ENCODE data around the gene ADGRL1. TPM values are rescaled to one million over a fixed set of nuclear protein-coding genes. Genes with fewer than 3 reads are reported as not detected.
"Not testable (repeated sequence)": the region's sequence is repeated elsewhere in the genome, so short reads cannot be mapped to it uniquely, and the experiment has no call there.

Gene ADGRL1
- total and polyA plus RNA-seq, 9 of the 15 experiments (the other 6 are each of a cell fraction or from before 2014, with no cell fraction given) = 0.14 to 37.0 (median 8.6) TPM

DNA sequence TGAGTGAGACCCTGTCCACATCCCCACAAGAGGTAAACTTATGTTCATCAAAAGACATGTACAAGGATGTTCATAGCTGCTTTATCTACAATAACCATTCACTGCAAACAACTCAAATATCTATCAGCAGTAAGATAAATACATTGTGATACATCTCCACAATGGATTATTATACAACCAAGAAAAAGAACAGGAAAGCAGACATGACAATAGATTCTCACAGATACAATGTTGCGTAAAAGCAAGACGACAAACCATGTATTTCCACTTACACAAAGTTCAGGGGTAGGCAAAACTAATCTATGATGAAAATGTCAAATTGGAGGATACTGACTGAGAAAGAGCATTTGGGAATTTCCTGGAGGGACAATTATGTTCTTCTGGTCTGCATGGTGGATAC is 46.2 kb upstream of the ADGRL1 start:
- DNase-seq (ENCODE audit: extremely low read depth in 1 of 4, low spot score in 3 of 4); H3K9ac ChIP-seq (ENCODE audit: insufficient read depth in 1 of 2, low read depth in 2 of 2, low read length in 2 of 2); H3K27me3 ChIP-seq (ENCODE audit: control insufficient read depth in 2 of 2, insufficient read depth in 2 of 2, low read length in 2 of 2); BruUV-seq (replicated peaks); H4K20me1 ChIP-seq (replicated peaks; ENCODE audit: control insufficient read depth, insufficient read depth, low read length); POLR2A ChIA-PET; H3K4me3 ChIP-seq; H3K4me2 ChIP-seq (ENCODE audit: insufficient read depth, low read length); H3K36me3 ChIP-seq (ENCODE audit: control insufficient read depth, insufficient read depth, low read length); ATAC-seq; in situ Hi-C loops (cut with MboI); H3K79me2 ChIP-seq (ENCODE audit: control insufficient read depth, insufficient read depth, low read length); H2AFZ ChIP-seq (ENCODE audit: low read depth, low read length); FAIRE-seq; H3K27ac ChIP-seq (ENCODE audit: extremely low read depth, low read depth, low read length); intact Hi-C loops (cut with micrococcal nuclease); CTCF ChIA-PET (ENCODE audit: low intra/inter-chr PET ratio); H3K9me1 ChIP-seq (ENCODE audit: control insufficient read depth, insufficient read depth, low read length); H3K9me3 ChIP-seq (replicated peaks; ENCODE audit: control insufficient read depth, insufficient read depth, low read depth, low read length): not testable (repeated sequence)
- peaks cover 0 to 17% of the 10 kb centered on the region in 2 experiments; a peak in 2 of 5 replicates for H3K4me1 ChIP-seq (replicated peaks in 1 of 2; ENCODE audit: control insufficient read depth in 2 of 2, insufficient read depth in 2 of 2, low read length in 2 of 2)
- WGBS (ENCODE audit: insufficient coverage, low coverage, missing lambda C conversion rate) = 20% methylated on average over 2 of the region's 2 CpGs
- peak; percentile 54 for TF ChIP-seq ZNF146 (CRISPR knock-in tag; IDR thresholded peaks at IDR 0.05; ENCODE audit: unreplicated experiment)

DNA sequence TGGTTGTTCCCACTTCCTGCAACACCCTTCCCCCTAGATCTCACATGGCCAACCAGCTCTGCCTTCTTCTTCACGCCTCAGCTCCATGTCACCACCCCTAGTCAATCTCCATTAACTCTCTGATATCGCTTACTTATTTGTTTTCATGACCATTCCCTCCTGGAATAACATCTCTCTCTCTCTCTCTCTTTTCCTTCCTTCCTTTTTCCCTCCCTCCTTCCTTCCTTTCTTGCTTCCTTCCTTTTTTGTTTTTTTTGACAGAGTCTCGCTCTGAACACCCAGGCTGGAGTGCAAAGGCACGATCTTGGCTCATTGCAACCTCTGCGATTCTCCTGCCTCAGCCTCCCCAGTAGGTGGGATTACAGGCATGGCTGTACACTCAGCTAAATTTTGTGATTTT is 44.9 kb upstream of the ADGRL1 start:
- no peak for ATAC-seq
- H3K4me3 ChIP-seq = no peak overlapping the region
- no peak overlapping the region for H3K4me2 ChIP-seq (ENCODE audit: insufficient read depth, low read length)
- no peaks in the 10 kb centered on the region; a peak in 1 of 5 replicates for H3K27me3 ChIP-seq (ENCODE audit: control insufficient read depth in 2 of 2, insufficient read depth in 2 of 2, low read length in 2 of 2)
- WGBS (ENCODE audit: insufficient coverage, low coverage, missing lambda C conversion rate) = 61% methylated on average over 4 of the region's 5 CpGs
- no peaks in the 10 kb centered on the region for H3K36me3 ChIP-seq (ENCODE audit: control insufficient read depth, insufficient read depth, low read length)
- peak in 1 of 4 experiments; percentile 6 for DNase-seq (ENCODE audit: extremely low read depth in 1 of 4, low spot score in 3 of 4)
- peaks cover 0 to 18% of the 10 kb centered on the region in 2 experiments; a peak in 2 of 5 replicates for H3K4me1 ChIP-seq (replicated peaks in 1 of 2; ENCODE audit: control insufficient read depth in 2 of 2, insufficient read depth in 2 of 2, low read length in 2 of 2)
- H3K79me2 ChIP-seq (ENCODE audit: control insufficient read depth, insufficient read depth, low read length) = no peaks in the 10 kb centered on the region
- no TSS peak for BruUV-seq (replicated peaks)
- no peaks in the 10 kb centered on the region for H3K9me1 ChIP-seq (ENCODE audit: control insufficient read depth, insufficient read depth, low read length)
- FAIRE-seq = no peak
- TF ChIP-seq RBM25 (IDR thresholded peaks at IDR 0.05; ENCODE audit: low read depth, low read length, severe bottlenecking) (no peak), MTA1 (IDR thresholded peaks at IDR 0.05; ENCODE audit: borderline replicate concordance) (0 out of 2 replicates have a peak, but pooled peaks have one; percentile 34)
- H3K9me3 ChIP-seq (replicated peaks; ENCODE audit: control insufficient read depth, insufficient read depth, low read depth, low read length) = no peaks in the 10 kb centered on the region
- H2AFZ ChIP-seq (ENCODE audit: low read depth, low read length) = peak overlapping the region; percentile 63; the same call in 1 of the 2 replicates
- no peaks in the 10 kb centered on the region for H4K20me1 ChIP-seq (replicated peaks; ENCODE audit: control insufficient read depth, insufficient read depth, low read length)
- in situ Hi-C loops (cut with MboI) = no loop called here
- no peak overlapping the region; a peak in 1 of 4 replicates for H3K9ac ChIP-seq (ENCODE audit: insufficient read depth in 1 of 2, low read depth in 2 of 2, low read length in 2 of 2)
- intact Hi-C loops (cut with micrococcal nuclease) = no loop called here
- POLR2A ChIA-PET = no interaction called here
- CTCF ChIA-PET (ENCODE audit: low intra/inter-chr PET ratio) = no interaction called here
- no peak overlapping the region for H3K27ac ChIP-seq (ENCODE audit: extremely low read depth, low read depth, low read length)
